A673 (cell line): Measurements from ENCODE around the gene SAP30BP.

Experiments
- CTCF ChIP-seq: fragments of 300-800, 200-600 bp; sonication (generic); conservative IDR thresholded peaks from 2 replicates; pipeline ENCODE4 v1.5.1; 2017; ENCODE audit warnings: low read depth, mild to moderate bottlenecking, antibody characterized with exemption, low read length, moderate library complexity, mixed read lengths
- EZH2 ChIP-seq: fragments of 200-600 bp; sonication (generic); IDR thresholded peaks from 2 replicates; pipeline ENCODE4 v1.6.1; 2017; ENCODE audit warnings: borderline replicate concordance, low read depth, mild to moderate bottlenecking, mixed read lengths, antibody characterized with exemption, low read length; ENCODE audit not compliant: poor library complexity, severe bottlenecking

DNA sequence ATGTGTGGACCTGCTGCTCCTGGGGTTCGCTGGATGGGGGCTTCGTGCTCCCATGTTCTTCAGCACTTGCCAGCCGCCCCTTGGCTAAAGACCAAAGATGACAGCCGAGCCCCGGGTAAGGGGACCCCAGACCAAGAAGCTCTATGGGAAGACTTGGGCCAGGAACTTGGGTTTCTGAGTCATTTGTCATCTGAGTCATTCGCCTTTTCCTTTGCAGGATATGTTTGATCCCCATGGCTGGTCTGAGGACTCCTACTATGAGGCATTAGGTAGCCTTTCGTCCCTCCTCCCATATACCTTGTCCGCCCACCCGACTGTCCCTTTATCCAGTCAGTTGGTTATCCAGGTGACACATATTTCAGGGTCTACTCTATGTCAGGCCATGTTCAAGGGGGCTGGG lies 36.5 kb downstream of the SAP30BP start:
- no peak for TF ChIP-seq CTCF
- TF ChIP-seq EZH2: no peak
